Tibial nerve (tissue), 3 donors: ENCODE data around the gene SF3B5.

ENCODE experiments used
- CTCF ChIP-seq, 5 experiments: fragments of 200-600 bp in 3 of 5; fragments of 450-650 bp in 2 of 5; sonication (generic) in 3 of 5; IDR thresholded peaks; one replicate each; pipeline ENCODE4 v1.5.1; 2016 to 2019; ENCODE audit warnings: antibody characterized with exemption in 5 of 5, mild to moderate bottlenecking in 3 of 5, moderate library complexity in 2 of 5
- POLR2A ChIP-seq, 2 donors: fragments of 450-650 bp; IDR thresholded peaks; one replicate each; pipeline ENCODE4 v1.6.1; 2017; ENCODE audit warnings: antibody characterized with exemption in 2 of 2, mild to moderate bottlenecking in 2 of 2, moderate library complexity in 2 of 2

- TF ChIP-seq CTCF (IDR thresholded peaks at IDR 0.05) = no peak
- TF ChIP-seq POLR2A (IDR thresholded peaks at IDR 0.05) = no peak
Measured at GRCh38 chr6:144104488-144104887, 9.1 kb upstream of the SF3B5 start.
